OCI-LY7 (cell line): ENCODE results near the gene RET. TPM values are rescaled to one million over a fixed set of nuclear protein-coding genes. Genes with fewer than 3 reads are reported as not detected.
A peak's percentile ranks its signal among the peaks of the same experiment; 100 is the strongest.

ENCODE experiments used
- BruUV-seq: library from RNA; stranded (reverse); fragments of 400-500 nt; replicated peaks from 2 replicates; lab custom pipeline; 2021; lab: Mats Ljungman, UMichigan
- CTCF ChIA-PET: fragments of 300-600 bp; sonication (Branson Sonifier 250); formaldehyde crosslinking; loops from one replicate; lab custom pipeline; 2022; ENCODE audit warnings: antibody characterized with exemption; ENCODE audit not compliant: unreplicated experiment; lab: Charles Lee
- POLR2A ChIA-PET: fragments of 300-600 bp; sonication (Branson Sonifier 250); formaldehyde crosslinking; loops from one replicate; lab custom pipeline; 2022; ENCODE audit warnings: antibody characterized with exemption; lab: Charles Lee
- DNase-seq: peaks from one replicate; pipeline ENCODE4 v3.0.0-alpha.2; 2015; ENCODE audit warnings: low spot score
- H2AFZ ChIP-seq: fragments of 200-600 bp; sonication (generic), shearing (Covaris generic); 2 replicates; pipeline ENCODE4 v1.6.1; 2014; ENCODE audit warnings: mild to moderate bottlenecking, antibody characterized with exemption, low read length, moderate library complexity
- H3K27ac ChIP-seq: fragments of 200-600 bp; sonication (generic); 2 replicates; pipeline ENCODE4 v1.5.1; 2014; ENCODE audit warnings: mixed run types, low read depth, mild to moderate bottlenecking, moderate library complexity, low read length, inconsistent platforms; ENCODE audit not compliant: poor library complexity, severe bottlenecking
- H3K36me3 ChIP-seq: fragments of 200-600 bp; sonication (generic); 2 replicates; pipeline ENCODE4 v1.6.1; 2014; ENCODE audit warnings: mild to moderate bottlenecking, antibody characterized with exemption, low read length, moderate library complexity, mixed read lengths; ENCODE audit not compliant: insufficient read depth
- H3K4me1 ChIP-seq: fragments of 200-600 bp; sonication (generic); 2 replicates; pipeline ENCODE4 v1.5.1; 2014; ENCODE audit warnings: mild to moderate bottlenecking, low read length; ENCODE audit not compliant: insufficient read depth, poor library complexity, severe bottlenecking
- H3K4me2 ChIP-seq: fragments of 200-600 bp; sonication (generic); 2 replicates; pipeline ENCODE4 v1.6.1; 2014; ENCODE audit warnings: mild to moderate bottlenecking, low read length
- H3K4me3 ChIP-seq: fragments of 200-600 bp; sonication (generic); 2 replicates; pipeline ENCODE4 v1.5.1; 2014; ENCODE audit warnings: mild to moderate bottlenecking, low read depth, low read length; ENCODE audit not compliant: poor library complexity, severe bottlenecking
- H3K79me2 ChIP-seq: fragments of 200-600 bp; sonication (generic); 2 replicates; pipeline ENCODE4 v1.6.1; 2016; ENCODE audit warnings: low read depth, mild to moderate bottlenecking, low read length, moderate library complexity, mixed read lengths; ENCODE audit not compliant: insufficient read depth
- H3K9me2 ChIP-seq: fragments of 200-600 bp; sonication (generic); 2 replicates; pipeline ENCODE4 v1.6.1; 2016; ENCODE audit warnings: mild to moderate bottlenecking, low read length, mixed read lengths; ENCODE audit not compliant: insufficient read depth
- H3K9me3 ChIP-seq: fragments of 200-600 bp; sonication (generic); 2 replicates; pipeline ENCODE4 v1.6.1; 2014; ENCODE audit warnings: mild to moderate bottlenecking, mixed run types, low read length, mixed read lengths
- H4K20me1 ChIP-seq: fragments of 200-600 bp; sonication (generic); 2 replicates; pipeline ENCODE4 v1.6.1; 2014; ENCODE audit warnings: mild to moderate bottlenecking, antibody characterized with exemption, low read length, moderate library complexity, mixed read lengths; ENCODE audit not compliant: insufficient read depth
- EZH2phosphoT487 ChIP-seq: fragments of 200-600 bp; sonication (generic); IDR thresholded peaks from 2 replicates; pipeline ENCODE4 v1.6.1; 2018; ENCODE audit warnings: low read depth, borderline replicate concordance, mild to moderate bottlenecking, mixed run types, antibody characterized with exemption, low read length, moderate library complexity, mixed read lengths
- intact Hi-C: fragments of 100-400 bp; cut with micrococcal nuclease; formaldehyde crosslinking; loops from one replicate; pipeline ENCODE4 v1.10.0; 2022; ENCODE audit not compliant: unreplicated experiment
- total RNA-seq, 2 experiments: library from RNA; depleted of rRNA in 1 of 2; stranded (reverse); fragments of >200 nt in 1 of 2; shearing (Covaris generic) in 1 of 2; gene quantifications; 2 replicates each; pipeline ENCODE4 v1.2.3, GENCODE V29; 2014 to 2022
- TF ChIP-seq, protein P1 (sequence below): fragments of 200-600 bp; sonication (generic); conservative IDR thresholded peaks from 2 replicates; pipeline ENCODE4 v1.5.1; 2014; ENCODE audit warnings: mild to moderate bottlenecking, antibody characterized with exemption, low read length, moderate library complexity, mixed read lengths

The RET gene
- total RNA-seq, 2 experiments from 2014 or later, result 0.06 TPM; not detected in 1

DNA sequence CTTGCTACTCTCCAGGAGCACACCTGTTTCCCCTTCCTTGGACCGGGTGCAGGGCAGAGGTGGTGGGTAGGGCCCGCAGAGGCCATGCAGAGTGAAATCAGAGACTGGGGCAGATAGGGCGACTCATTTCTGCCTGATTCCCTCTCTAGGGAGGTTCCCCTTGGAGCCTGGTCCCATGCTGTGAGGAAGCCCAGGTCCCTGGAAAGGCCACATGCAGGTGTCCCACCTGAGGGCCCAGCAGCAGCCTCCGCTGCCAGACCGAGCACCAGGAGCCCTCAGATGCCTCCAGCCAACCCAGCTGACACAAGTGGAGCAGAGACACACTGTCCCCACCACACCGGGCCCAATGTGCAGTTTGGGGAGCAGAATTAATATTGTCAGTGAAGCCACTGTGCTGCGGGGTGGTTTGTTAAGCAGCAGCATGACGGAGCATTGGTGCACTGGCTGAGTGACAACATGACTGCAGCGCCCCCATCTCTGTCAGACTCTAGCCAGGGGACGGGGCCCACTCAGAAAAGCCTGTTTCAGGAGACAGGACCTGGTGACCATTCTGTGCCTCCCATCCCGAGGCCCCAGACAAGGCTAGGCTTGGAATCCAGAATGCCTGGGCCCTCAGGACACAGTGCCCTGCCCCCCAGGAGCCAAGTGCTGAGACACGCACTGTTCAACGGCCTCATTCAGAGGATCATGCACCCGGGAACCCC, 30.4 kb upstream of the RET start:
- intact Hi-C loops, result no loop called here
- CTCF ChIA-PET, result no interaction called here
- POLR2A ChIA-PET, result no interaction called here
- H3K9me2 ChIP-seq, result no peaks in the 10 kb centered on the region
- H3K79me2 ChIP-seq, result no peaks in the 10 kb centered on the region
- no peak overlapping the region for H3K4me2 ChIP-seq
- H3K4me3 ChIP-seq, result no peak overlapping the region
- no peaks in the 10 kb centered on the region for H4K20me1 ChIP-seq
- H3K4me1 ChIP-seq, result no peaks in the 10 kb centered on the region
- H3K36me3 ChIP-seq, result no peaks in the 10 kb centered on the region
- H2AFZ ChIP-seq, result no peak overlapping the region
- TF ChIP-seq, protein P1, sequence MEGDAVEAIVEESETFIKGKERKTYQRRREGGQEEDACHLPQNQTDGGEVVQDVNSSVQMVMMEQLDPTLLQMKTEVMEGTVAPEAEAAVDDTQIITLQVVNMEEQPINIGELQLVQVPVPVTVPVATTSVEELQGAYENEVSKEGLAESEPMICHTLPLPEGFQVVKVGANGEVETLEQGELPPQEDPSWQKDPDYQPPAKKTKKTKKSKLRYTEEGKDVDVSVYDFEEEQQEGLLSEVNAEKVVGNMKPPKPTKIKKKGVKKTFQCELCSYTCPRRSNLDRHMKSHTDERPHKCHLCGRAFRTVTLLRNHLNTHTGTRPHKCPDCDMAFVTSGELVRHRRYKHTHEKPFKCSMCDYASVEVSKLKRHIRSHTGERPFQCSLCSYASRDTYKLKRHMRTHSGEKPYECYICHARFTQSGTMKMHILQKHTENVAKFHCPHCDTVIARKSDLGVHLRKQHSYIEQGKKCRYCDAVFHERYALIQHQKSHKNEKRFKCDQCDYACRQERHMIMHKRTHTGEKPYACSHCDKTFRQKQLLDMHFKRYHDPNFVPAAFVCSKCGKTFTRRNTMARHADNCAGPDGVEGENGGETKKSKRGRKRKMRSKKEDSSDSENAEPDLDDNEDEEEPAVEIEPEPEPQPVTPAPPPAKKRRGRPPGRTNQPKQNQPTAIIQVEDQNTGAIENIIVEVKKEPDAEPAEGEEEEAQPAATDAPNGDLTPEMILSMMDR, result 0 out of 2 replicates have a peak, but pooled peaks have one; percentile 25
- no peak for TF ChIP-seq EZH2phosphoT487
- DNase-seq, result no peak
- no TSS peak for BruUV-seq
- no peaks in the 10 kb centered on the region for H3K9me3 ChIP-seq
- H3K27ac ChIP-seq, result no peak overlapping the region

- Histone ChIP-seq H4K20me1 (no peaks in the 10 kb centered on the region), H3K27ac (no peak overlapping the region), H3K4me2 (no peak overlapping the region), H3K9me2 (no peaks in the 10 kb centered on the region), H3K4me1 (no peaks in the 10 kb centered on the region), H3K36me3 (no peaks in the 10 kb centered on the region), H2AFZ (no peak overlapping the region), H3K9me3 (no peaks in the 10 kb centered on the region), H3K4me3 (no peak overlapping the region), H3K79me2 (no peaks in the 10 kb centered on the region)
- TF ChIP-seq, protein P1, result no peak
- TF ChIP-seq EZH2phosphoT487, result no peak
- ChIA-PET CTCF (no interaction called here), POLR2A (no interaction called here)
- intact Hi-C loops, result no loop called here
- BruUV-seq, result no TSS peak
- DNase-seq, result no peak
Measured at GRCh38 chr10:43047288-43047970, 29.4 kb upstream of the RET start.
